GM23248 (cell line): ENCODE data around the gene CCDC51.
"Not testable (repeated sequence)": the region's sequence is repeated elsewhere in the genome, so short reads cannot be mapped to it uniquely, and the experiment has no call there.

Source experiments
- EZH2 ChIP-seq: fragments of 200-600 bp; sonication (generic); IDR thresholded peaks from 2 replicates; pipeline ENCODE4 v1.6.1; 2018; ENCODE audit warnings: antibody characterized with exemption, mild to moderate bottlenecking; ENCODE audit not compliant: insufficient read depth, poor library complexity, severe bottlenecking
- EZH2phosphoT487 ChIP-seq: fragments of 200-600 bp; sonication (generic); IDR thresholded peaks from 2 replicates; pipeline ENCODE4 v1.6.1; 2018; ENCODE audit warnings: antibody characterized with exemption, moderate library complexity, mild to moderate bottlenecking, low read depth; ENCODE audit not compliant: insufficient read depth

- TF ChIP-seq EZH2, EZH2phosphoT487: not testable (repeated sequence)
Measured at GRCh38 chr3:48401434-48401901, 38.5 kb downstream of the CCDC51 start.
